Kidney (tissue), 14 donors: Measurements from ENCODE around the gene G3BP1. TPM values are rescaled to one million over a fixed set of nuclear protein-coding genes. Genes with fewer than 3 reads are reported as not detected.

Experiments used
- DNase-seq, 5 donors: peaks; one replicate each; pipeline ENCODE4 v3.0.0-alpha.2; 2013 to 2020
- FAIRE-seq: peaks from 2 replicates; lab custom pipeline; 2012; peaks lifted over from hg19 to GRCh38; lab: Jason Lieb, UNC
- H3K27ac ChIP-seq, 2 donors: one replicate each; pipeline ENCODE4 v1.7.0; 2013; ENCODE audit warnings: low read depth in 2 of 2, low read length in 2 of 2, inconsistent platforms in 1 of 2
- H3K27me3 ChIP-seq: one replicate; pipeline ENCODE4 v1.7.1; 2013; ENCODE audit warnings: low read length, inconsistent platforms; ENCODE audit not compliant: control insufficient read depth, insufficient read depth
- H3K36me3 ChIP-seq, 3 donors: one replicate each; pipeline versions ENCODE4 v1.7.0 to v1.7.1; 2013; ENCODE audit warnings: low read length in 3 of 3, control low read depth in 1 of 3, inconsistent platforms in 1 of 3; ENCODE audit not compliant: insufficient read depth in 3 of 3, control insufficient read depth in 2 of 3
- H3K4me1 ChIP-seq, 3 donors: one replicate each; pipeline versions ENCODE4 v1.7.0 to v1.7.1; 2013; ENCODE audit warnings: low read length in 3 of 3, inconsistent platforms in 1 of 3, low read depth in 1 of 3; ENCODE audit not compliant: control insufficient read depth in 2 of 3, insufficient read depth in 2 of 3
- H3K4me3 ChIP-seq, 3 donors: one replicate each; pipeline versions ENCODE4 v1.7.0 to v1.8.1; 2013; ENCODE audit warnings: low read length in 3 of 3, control low read depth in 1 of 3, inconsistent platforms in 1 of 3
- H3K9ac ChIP-seq, 3 donors: one replicate each; pipeline versions ENCODE4 v1.7.0 to v1.7.1; 2013; ENCODE audit warnings: low read length in 3 of 3, control low read depth in 1 of 3, inconsistent platforms in 1 of 3
- H3K9me3 ChIP-seq, 3 donors: one replicate each; pipeline versions ENCODE4 v1.7.0 to v1.7.1; 2013; ENCODE audit warnings: low read length in 3 of 3, control low read depth in 1 of 3, inconsistent platforms in 1 of 3; ENCODE audit not compliant: control insufficient read depth in 2 of 3, insufficient read depth in 1 of 3
- CTCF ChIP-seq: IDR thresholded peaks from 3 replicates; pipeline ENCODE4 v1.5.1; 2012; ENCODE audit warnings: mild to moderate bottlenecking, moderate library complexity, borderline replicate concordance; ENCODE audit not compliant: insufficient read depth; ENCODE audit errors: extremely low read depth
- intact Hi-C: fragments of 100-400 bp; cut with DNase I; formaldehyde crosslinking; loops from one replicate; pipeline ENCODE4 v1.11.1; 2022
- polyA plus RNA-seq: library from polyadenylated mRNA; stranded (reverse); fragments of 350-450 nt; fragmentation: Illumina TruSeq; extraction: RNeasy Lipid Tissue Mini Kit (QIAGEN cat#74804); gene quantifications from one replicate; pipeline ENCODE4 v1.2.3, GENCODE V29; 2014; ENCODE audit warnings: low read depth, low replicate concordance; ENCODE audit not compliant: insufficient read depth
- total RNA-seq: library from RNA; stranded (reverse); fragmentation: NEBNext Ultra II Directional; extraction: Animal tissue kit (Norgen Biotek cat#: 25700); gene quantifications from one replicate; pipeline ENCODE4 v1.2.1, GENCODE V29; 2021
- donor health status: control.
- donor health status: control.
- donor health status: control.
- donor health status: control.
- donor health status: control.
- donor health status: DM: yes; HTN: yes; CAD: no.
- donor health status: Normal renal cell carcinoma (clear cell type).

G3BP1 gene
- total and polyA plus RNA-seq, 2 donors from 2014 or later = 34.2 to 165 TPM

GRCh38 chr5:151730381-151730780, 41.4 kb upstream of the G3BP1 start:
- no peak overlapping the region for H3K27ac ChIP-seq
- no peaks in the 10 kb centered on the region for H3K27me3 ChIP-seq
- H3K9ac ChIP-seq = no peak overlapping the region
- peaks cover 0 to 5% (median 0%) of the 10 kb centered on the region in 3 donors for H3K9me3 ChIP-seq
- FAIRE-seq (no peak), DNase-seq (no peak)
- no peaks in the 10 kb centered on the region for H3K36me3 ChIP-seq
- H3K4me1 ChIP-seq = no peaks in the 10 kb centered on the region
- H3K4me3 ChIP-seq = no peak overlapping the region
- intact Hi-C loops = no loop called here
- TF ChIP-seq CTCF = no peak

GRCh38 chr5:151733358-151734063, 38.2 kb upstream of the G3BP1 start:
- intact Hi-C loops = no loop called here
- Histone ChIP-seq H3K9ac (no peak overlapping the region), H3K36me3 (no peaks in the 10 kb centered on the region), H3K9me3 (peaks cover 0 to 5% (median 0%) of the 10 kb centered on the region in 3 donors), H3K4me3 (no peak overlapping the region), H3K4me1 (no peaks in the 10 kb centered on the region), H3K27ac (no peak overlapping the region), H3K27me3 (no peaks in the 10 kb centered on the region)
- no peak for FAIRE-seq
- DNase-seq = no peak
- no peak for TF ChIP-seq CTCF

- H3K9ac ChIP-seq = no peak overlapping the region
- H3K36me3 ChIP-seq = no peaks in the 10 kb centered on the region
- no peaks in the 10 kb centered on the region for H3K27me3 ChIP-seq
- H3K4me1 ChIP-seq = no peaks in the 10 kb centered on the region
- no peak for DNase-seq
- no peak for TF ChIP-seq CTCF
- H3K4me3 ChIP-seq = no peak overlapping the region
- intact Hi-C loops = no loop called here
- no peak for FAIRE-seq
- peaks cover 0 to 5% (median 0%) of the 10 kb centered on the region in 3 donors for H3K9me3 ChIP-seq
- H3K27ac ChIP-seq = no peak overlapping the region
These were observed 37.7 kb upstream of the G3BP1 start for GRCh38 chr5:151734064-151734408.

- Histone ChIP-seq H3K9me3 (no peaks in the 10 kb centered on the region), H3K27ac (no peak overlapping the region), H3K27me3 (no peaks in the 10 kb centered on the region), H3K4me1 (peaks cover 0 to 2% (median 0%) of the 10 kb centered on the region in 3 donors), H3K9ac (no peak overlapping the region), H3K36me3 (no peaks in the 10 kb centered on the region), H3K4me3 (no peak overlapping the region)
- no peak for TF ChIP-seq CTCF
- FAIRE-seq (no peak), DNase-seq (no peak)
- intact Hi-C loops = no loop called here
These were observed 36.1 kb upstream of the G3BP1 start for GRCh38 chr5:151735646-151736045.
